HepG2 (cell line): Measurements from ENCODE around the gene SNX21. TPM values are rescaled to one million over a fixed set of nuclear protein-coding genes. Genes with fewer than 3 reads are reported as not detected.
A peak's percentile ranks its signal among the peaks of the same experiment; 100 is the strongest.

Source experiments
- BRD4 ChIP-seq: sonication (generic); formaldehyde crosslinking; IDR thresholded peaks from 2 replicates; pipeline ENCODE4 v1.4.0; 2020; ENCODE audit warnings: missing genetic modification reagents
- E2F1 ChIP-seq: sonication (generic); formaldehyde crosslinking; IDR thresholded peaks from 2 replicates; pipeline ENCODE4 v1.5.0; 2020; ENCODE audit warnings: missing genetic modification reagents
- FOXP4 ChIP-seq: sonication (generic); formaldehyde crosslinking; IDR thresholded peaks from 2 replicates; pipeline ENCODE4 v1.4.0; 2020; ENCODE audit warnings: missing genetic modification reagents
- HOXA5 ChIP-seq: sonication (generic); formaldehyde crosslinking; IDR thresholded peaks from 2 replicates; pipeline ENCODE4 v1.4.0; 2020; ENCODE audit warnings: missing genetic modification reagents
- MAZ ChIP-seq, 2 experiments: sonication (generic) in 1 of 2; formaldehyde crosslinking in 1 of 2; IDR thresholded peaks; 2 replicates each; pipeline versions ENCODE4 v1.5.0 to v1.6.1; 2012 to 2020; ENCODE audit warnings: low read depth in 2 of 2, mild to moderate bottlenecking in 2 of 2, borderline replicate concordance in 1 of 2, improper control_type of control experiment in 1 of 2, low read length in 1 of 2, missing genetic modification reagents in 1 of 2, moderate library complexity in 1 of 2
- MYC ChIP-seq: sonication (generic); formaldehyde crosslinking; IDR thresholded peaks from 2 replicates; pipeline ENCODE4 v1.9.0; 2021; ENCODE audit warnings: missing genetic modification reagents, borderline replicate concordance
- NAIF1 ChIP-seq: sonication (generic); formaldehyde crosslinking; IDR thresholded peaks from 2 replicates; pipeline ENCODE4 v1.5.0; 2020; ENCODE audit warnings: mild to moderate bottlenecking, missing genetic modification reagents, borderline replicate concordance
- RFXAP ChIP-seq: sonication (generic); formaldehyde crosslinking; IDR thresholded peaks from 2 replicates; pipeline ENCODE4 v1.4.0; 2020; ENCODE audit warnings: missing genetic modification reagents, borderline replicate concordance
- STAG1 ChIP-seq: sonication (generic); formaldehyde crosslinking; IDR thresholded peaks from 2 replicates; pipeline ENCODE4 v1.4.0; 2020; ENCODE audit warnings: missing genetic modification reagents
- TBX2 ChIP-seq: sonication (generic); formaldehyde crosslinking; IDR thresholded peaks from 2 replicates; pipeline ENCODE4 v1.5.0; 2020; ENCODE audit warnings: missing genetic modification reagents, mild to moderate bottlenecking, borderline replicate concordance
- USF2 ChIP-seq, 2 experiments: sonication (generic) in 1 of 2; formaldehyde crosslinking in 1 of 2; IDR thresholded peaks; 2 replicates each; pipeline versions ENCODE4 v1.5.1 to v1.6.1; 2011 to 2020; ENCODE audit warnings: borderline replicate concordance in 1 of 2, low read depth in 1 of 2, low read length in 1 of 2, mild to moderate bottlenecking in 1 of 2, missing genetic modification reagents in 1 of 2, moderate library complexity in 1 of 2
- ZBTB3 ChIP-seq: sonication (generic); formaldehyde crosslinking; IDR thresholded peaks from 2 replicates; pipeline ENCODE4 v1.4.0; 2020; ENCODE audit warnings: low read depth, mild to moderate bottlenecking, moderate library complexity, missing genetic modification reagents, borderline replicate concordance
- ZNF138 ChIP-seq: sonication (generic); formaldehyde crosslinking; IDR thresholded peaks from 2 replicates; pipeline ENCODE4 v1.5.0; 2020; ENCODE audit warnings: mild to moderate bottlenecking, low read depth, missing genetic modification reagents
- ZNF567 ChIP-seq: sonication (generic); formaldehyde crosslinking; IDR thresholded peaks from 2 replicates; pipeline ENCODE4 v1.8.1; 2023; ENCODE audit warnings: mild to moderate bottlenecking, missing genetic modification reagents, borderline replicate concordance
- ZNF619 ChIP-seq: sonication (generic); formaldehyde crosslinking; IDR thresholded peaks from 2 replicates; pipeline ENCODE4 v1.4.0; 2020; ENCODE audit warnings: mild to moderate bottlenecking, missing genetic modification reagents
- ZNF709 ChIP-seq: sonication (generic); formaldehyde crosslinking; IDR thresholded peaks from 2 replicates; pipeline ENCODE4 v1.5.0; 2020; ENCODE audit warnings: mild to moderate bottlenecking, missing genetic modification reagents
- polyA plus RNA-seq, 8 experiments: library from polyadenylated mRNA; depleted of rRNA in 3 of 8; stranded (reverse) in 7 of 8; unstranded in 1 of 8; fragments of >200 nt; fragmentation: Illumina TruSeq in 4 of 8; extraction: Trizol in 4 of 8; gene quantifications; 2 replicates each; pipeline versions ENCODE4 v1.2.1 to v1.2.3, GENCODE V29; 2011 to 2016; ENCODE audit warnings: low read depth in 4 of 8, missing spikeins in 1 of 8, mixed read lengths in 1 of 8; ENCODE audit not compliant: insufficient read depth in 1 of 8
- total RNA-seq, 5 experiments: library from RNA; depleted of rRNA; stranded (reverse); fragments of >200 nt; fragmentation: Illumina TruSeq; extraction: Trizol; gene quantifications; 2 replicates each; pipeline ENCODE4 v1.2.3, GENCODE V29; 2016; ENCODE audit warnings: low read depth in 1 of 5

SNX21 gene
- total and polyA plus RNA-seq, 2 of the 13 experiments (the other 11 are each of a cell fraction or from before 2014, with no cell fraction given): 7.7 to 12.8 TPM

GRCh38 chr20:45833883-45834796, 541 bp downstream of the SNX21 start (continued):
- no peak for TF ChIP-seq USF2 (IDR thresholded peaks at IDR 0.05; ENCODE audit: low read depth, low read length)
- TF ChIP-seq USF2 (CRISPR knock-in tag; IDR thresholded peaks at IDR 0.05; ENCODE audit: borderline replicate concordance): no peak
- TF ChIP-seq NAIF1 (CRISPR knock-in tag): no peak
- TF ChIP-seq STAG1 (CRISPR knock-in tag): no peak
- peak; percentile 78; the same call in 1 of the 2 replicates for TF ChIP-seq ZNF567 (CRISPR knock-in tag)
- peak; percentile 56; the same call in 1 of the 2 replicates for TF ChIP-seq TBX2
- no peak for TF ChIP-seq MAZ (IDR thresholded peaks at IDR 0.05; ENCODE audit: borderline replicate concordance, low read depth, low read length)
- TF ChIP-seq MAZ (CRISPR knock-in tag; IDR thresholded peaks at IDR 0.05; ENCODE audit: low read depth): peak; percentile 95
- peak; percentile 65; the same call in 1 of the 2 replicates for TF ChIP-seq BRD4 (CRISPR knock-in tag)
- peak; percentile 61; the same call in 1 of the 2 replicates for TF ChIP-seq ZNF138 (CRISPR knock-in tag)
- TF ChIP-seq MYC (CRISPR knock-in tag): 0 out of 2 replicates have a peak, but pooled peaks have one; percentile 10
- TF ChIP-seq ZBTB3 (CRISPR knock-in tag): 0 out of 2 replicates have a peak, but pooled peaks have one; percentile 61
- TF ChIP-seq ZNF709 (CRISPR knock-in tag): 0 out of 2 replicates have a peak, but pooled peaks have one; percentile 17
- TF ChIP-seq FOXP4 (CRISPR knock-in tag): no peak; the same call in none of the 2 replicates
- TF ChIP-seq RFXAP (CRISPR knock-in tag): no peak
- no peak; the same call in 1 of the 2 replicates for TF ChIP-seq ZNF619
- peak; percentile 48; the same call in 1 of the 2 replicates for TF ChIP-seq HOXA5 (CRISPR knock-in tag)
- no peak; the same call in 1 of the 2 replicates for TF ChIP-seq E2F1
